B cell (primary cell): Measurements from ENCODE around the gene PET100. TPM values are rescaled to one million over a fixed set of nuclear protein-coding genes. Genes with fewer than 3 reads are reported as not detected.

ENCODE experiments used
- ATAC-seq: fragments of 200-7000 bp; cut with Tn5 transposase; one replicate; pipeline ENCODE4 v1.10.0; 2021; ENCODE audit warnings: low read depth, mild to moderate bottlenecking, moderate number of reproducible peaks, moderate library complexity
- CTCF ChIA-PET: fragments of 350-600 bp; sonication (Branson Sonifier 250); formaldehyde crosslinking; loops from one replicate; lab custom pipeline; 2021; ENCODE audit warnings: antibody characterized with exemption, inconsistent platforms; lab: Charles Lee
- POLR2A ChIA-PET: fragments of 350-600 bp; sonication (Branson Sonifier 250); formaldehyde crosslinking; loops from one replicate; lab custom pipeline; 2021; ENCODE audit warnings: antibody characterized with exemption; lab: Charles Lee
- DNase-seq: peaks from one replicate; pipeline ENCODE4 v3.0.0; 2013
- H2AFZ ChIP-seq: 2 replicates; pipeline ENCODE4 v1.6.1; 2012; ENCODE audit warnings: mild to moderate bottlenecking, low read depth, low read length; ENCODE audit not compliant: insufficient read depth, poor library complexity, severe bottlenecking
- H3K27ac ChIP-seq, 2 donors: 1 replicate in 1 of 2; 2 replicates in 1 of 2; pipeline ENCODE4 v1.5.1; 2012 to 2013; ENCODE audit warnings: low read length in 2 of 2, mild to moderate bottlenecking in 2 of 2, moderate library complexity in 1 of 2
- H3K27me3 ChIP-seq, 4 experiments: fragments of 200-600 bp in 1 of 4; sonication (generic) in 1 of 4; replicated peaks in 1 of 4; 1 replicate in 2 of 4; 2 replicates in 2 of 4; pipeline versions ENCODE4 v1.6.1 to v1.7.0; 2013 to 2016; ENCODE audit warnings: low read length in 3 of 4, mild to moderate bottlenecking in 2 of 4, mixed read lengths in 1 of 4, moderate library complexity in 1 of 4; ENCODE audit not compliant: insufficient read depth in 4 of 4, control insufficient read depth in 3 of 4; ENCODE audit errors: control extremely low read depth in 1 of 4
- H3K36me3 ChIP-seq, 2 experiments: replicated peaks in 1 of 2; 1 replicate in 1 of 2; 2 replicates in 1 of 2; pipeline versions ENCODE4 v1.6.1 to v1.7.1; 2013; ENCODE audit warnings: low read length in 1 of 2; ENCODE audit not compliant: insufficient read depth in 2 of 2, control insufficient read depth in 1 of 2; ENCODE audit errors: control extremely low read depth in 1 of 2, extremely low read depth in 1 of 2
- H3K4me1 ChIP-seq, 2 donors: fragments of 200-600 bp in 1 of 2; sonication (generic) in 1 of 2; 1 replicate in 1 of 2; 2 replicates in 1 of 2; pipeline versions ENCODE4 v1.5.1 to v1.6.1; 2013 to 2017; ENCODE audit warnings: low read length in 2 of 2; ENCODE audit not compliant: control insufficient read depth in 2 of 2, insufficient read depth in 2 of 2
- H3K4me2 ChIP-seq: replicated peaks from 2 replicates; pipeline ENCODE3; 2012; ENCODE audit warnings: mild to moderate bottlenecking, low read depth, low read length; ENCODE audit not compliant: poor library complexity, severe bottlenecking
- H3K4me3 ChIP-seq, 5 experiments: fragments of 200-600 bp in 1 of 5; sonication (generic) in 1 of 5; 1 replicate in 3 of 5; 2 replicates in 2 of 5; pipeline versions ENCODE4 v1.5.1 to v1.7.0; 2011 to 2016; ENCODE audit warnings: low read length in 4 of 5, mild to moderate bottlenecking in 4 of 5, low read depth in 2 of 5, control low read depth in 1 of 5, moderate library complexity in 1 of 5; ENCODE audit not compliant: insufficient read depth in 1 of 5; ENCODE audit errors: control extremely low read depth in 1 of 5, extremely low read depth in 1 of 5
- H3K79me2 ChIP-seq: fragments of 200-600 bp; sonication (generic); one replicate; pipeline ENCODE4 v1.6.0; 2016; ENCODE audit warnings: low read length; ENCODE audit not compliant: control insufficient read depth, insufficient read depth
- H3K9ac ChIP-seq: fragments of 200-600 bp; sonication (generic); 2 replicates; pipeline ENCODE4 v1.6.1; 2017; ENCODE audit warnings: mild to moderate bottlenecking, low read length, moderate library complexity
- H3K9me3 ChIP-seq, 3 donors: one replicate each; pipeline versions ENCODE4 v1.6.1 to v1.7.1; 2013; ENCODE audit warnings: low read length in 2 of 3; ENCODE audit not compliant: control insufficient read depth in 2 of 3, insufficient read depth in 1 of 3; ENCODE audit errors: control extremely low read depth in 1 of 3
- H4K20me1 ChIP-seq: 2 replicates; pipeline ENCODE4 v1.6.0; 2012; ENCODE audit warnings: mild to moderate bottlenecking, low read length; ENCODE audit not compliant: insufficient read depth, control insufficient read depth, poor library complexity, severe bottlenecking
- H3K27ac Mint-ChIP-seq: one replicate; pipeline ENCODE4 v1.8.0; 2021; ENCODE audit warnings: mixed read lengths
- H3K27me3 Mint-ChIP-seq: one replicate; pipeline ENCODE4 v1.8.0; 2021; ENCODE audit warnings: mixed read lengths
- H3K4me1 Mint-ChIP-seq: one replicate; pipeline ENCODE4 v1.8.0; 2021; ENCODE audit warnings: mixed read lengths
- H3K4me3 Mint-ChIP-seq: one replicate; pipeline ENCODE4 v1.8.0; 2021; ENCODE audit warnings: mixed read lengths
- H3K9me3 Mint-ChIP-seq: one replicate; pipeline ENCODE4 v1.8.0; 2022; ENCODE audit warnings: mixed read lengths; ENCODE audit not compliant: insufficient read depth
- EZH2 ChIP-seq: IDR thresholded peaks from 2 replicates; pipeline ENCODE4 v1.6.1; 2012; ENCODE audit warnings: borderline replicate concordance, low read depth, mild to moderate bottlenecking, moderate library complexity, low read length; ENCODE audit not compliant: insufficient read depth, poor library complexity, severe bottlenecking
- WGBS: methylation state at CpG from one replicate; pipeline ENCODE4 v1.1.5; 2013; ENCODE audit warnings: missing lambda C conversion rate; ENCODE audit not compliant: insufficient coverage; 5-methylcytosine and 5-hydroxymethylcytosine counted together
- intact Hi-C: fragments of 100-400 bp; cut with micrococcal nuclease; formaldehyde crosslinking; loops from one replicate; pipeline ENCODE4 v1.10.0; 2022
- polyA plus RNA-seq: library from polyadenylated mRNA; depleted of rRNA; stranded (reverse); fragments of >200 nt; gene quantifications from 2 replicates; pipeline ENCODE4 v1.2.3, GENCODE V29; 2012
- total RNA-seq, 2 donors: library from RNA; stranded (reverse); fragments of 120-200 nt in 1 of 2; gene quantifications; 1 replicate in 1 of 2; 2 replicates in 1 of 2; pipeline versions ENCODE4 v1.2.3 to v1.2.4, GENCODE V29; 2013 to 2022
- TF ChIP-seq, protein P1 (sequence below): fragments of 200-600 bp; IDR thresholded peaks from one replicate; pipeline ENCODE4 v1.8.0; 2022; ENCODE audit warnings: antibody characterized with exemption, mild to moderate bottlenecking

Gene PET100
- total and polyA plus RNA-seq, 2 donors (not counting 1 experiment from before 2014, with no cell fraction given), result 31.3 to 100 TPM

DNA sequence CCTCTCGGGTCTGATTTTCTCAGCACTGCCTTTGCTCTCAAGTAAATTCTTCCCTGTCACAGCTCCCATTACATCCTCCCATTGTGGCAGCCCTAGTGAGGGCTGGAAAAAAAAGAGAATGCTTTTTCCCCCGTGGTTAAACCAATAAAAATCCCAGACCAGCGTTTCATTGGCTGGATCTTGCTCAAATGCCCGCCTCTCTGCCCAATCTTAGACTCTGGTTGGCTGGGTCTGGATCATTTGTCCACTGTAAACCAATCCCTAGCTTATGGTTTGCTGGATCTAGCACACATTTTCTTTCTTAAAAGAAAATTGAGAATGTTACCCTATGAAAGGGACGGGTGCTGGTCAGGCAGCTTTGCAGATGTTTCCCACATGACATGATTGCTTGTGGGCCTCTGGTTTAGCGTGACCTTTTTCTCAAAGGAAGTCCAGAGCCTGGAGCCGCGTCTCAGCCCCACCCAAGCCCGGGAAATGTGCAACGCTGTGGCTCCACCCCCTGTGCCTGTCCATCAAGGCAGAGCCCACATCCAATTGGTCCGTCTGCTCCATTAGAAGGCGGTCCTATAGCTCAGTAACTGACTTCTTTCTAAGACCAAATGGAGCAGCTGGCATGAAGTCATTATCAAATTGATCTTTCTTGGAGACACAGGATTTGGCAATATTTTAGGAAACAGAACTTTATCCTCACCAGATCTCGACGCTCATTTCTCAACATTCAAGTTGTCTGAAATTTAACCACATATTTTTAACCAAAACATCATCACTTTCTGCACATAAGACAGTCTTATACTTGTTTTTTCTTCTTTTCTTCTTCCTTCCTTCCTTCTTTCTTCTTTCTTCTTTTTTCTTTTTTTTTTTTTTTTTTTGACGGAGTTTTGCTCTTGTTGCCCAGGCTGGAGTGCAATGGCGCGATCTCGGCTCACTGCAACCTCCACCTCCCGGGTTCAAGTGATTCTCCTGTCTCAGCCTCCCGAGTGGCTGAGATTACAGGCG, 44.7 kb downstream of the PET100 start:
- H4K20me1 ChIP-seq, result no peaks in the 10 kb centered on the region
- ChIA-PET CTCF (interaction anchor here (0.7 to 1.1 kb wide), 4 partner anchors 16 to 126 kb away, joined by 3 to 7 read pairs (median 4); no protein-coding TSS in a partner anchor), POLR2A (interaction anchor here (0.6 kb wide), 1 partner anchor 134 kb away, joined by 3 read pairs; no protein-coding TSS in a partner anchor)
- H3K4me3 Mint-ChIP-seq, result no peak overlapping the region
- H3K27ac ChIP-seq, result no peak overlapping the region
- no peaks in the 10 kb centered on the region for H3K36me3 ChIP-seq
- no peak overlapping the region for H3K27ac Mint-ChIP-seq
- no peaks in the 10 kb centered on the region for H3K9me3 Mint-ChIP-seq
- intact Hi-C loops, result loop anchor here (5.0 kb wide), 1 partner anchor 577 kb away; no protein-coding TSS in a partner anchor
- no peak overlapping the region for H3K4me3 ChIP-seq
- H3K9me3 ChIP-seq, result peaks cover 0 to 12% (median 0%) of the 10 kb centered on the region in 3 donors
- peaks cover 0 to 57% (median 13%) of the 10 kb centered on the region in 4 experiments for H3K27me3 ChIP-seq
- no peak overlapping the region for H2AFZ ChIP-seq
- peaks cover 29 to 33% of the 10 kb centered on the region in 2 donors for H3K4me1 ChIP-seq
- 48% methylated on average over 10 of the region's 21 CpGs for WGBS
- H3K9ac ChIP-seq, result no peak overlapping the region
- H3K79me2 ChIP-seq, result no peaks in the 10 kb centered on the region
- H3K27me3 Mint-ChIP-seq, result peaks cover 45% of the 10 kb centered on the region
- ATAC-seq (no peak), DNase-seq (no peak)
- TF ChIP-seq EZH2, result no peak
- TF ChIP-seq, protein P1, sequence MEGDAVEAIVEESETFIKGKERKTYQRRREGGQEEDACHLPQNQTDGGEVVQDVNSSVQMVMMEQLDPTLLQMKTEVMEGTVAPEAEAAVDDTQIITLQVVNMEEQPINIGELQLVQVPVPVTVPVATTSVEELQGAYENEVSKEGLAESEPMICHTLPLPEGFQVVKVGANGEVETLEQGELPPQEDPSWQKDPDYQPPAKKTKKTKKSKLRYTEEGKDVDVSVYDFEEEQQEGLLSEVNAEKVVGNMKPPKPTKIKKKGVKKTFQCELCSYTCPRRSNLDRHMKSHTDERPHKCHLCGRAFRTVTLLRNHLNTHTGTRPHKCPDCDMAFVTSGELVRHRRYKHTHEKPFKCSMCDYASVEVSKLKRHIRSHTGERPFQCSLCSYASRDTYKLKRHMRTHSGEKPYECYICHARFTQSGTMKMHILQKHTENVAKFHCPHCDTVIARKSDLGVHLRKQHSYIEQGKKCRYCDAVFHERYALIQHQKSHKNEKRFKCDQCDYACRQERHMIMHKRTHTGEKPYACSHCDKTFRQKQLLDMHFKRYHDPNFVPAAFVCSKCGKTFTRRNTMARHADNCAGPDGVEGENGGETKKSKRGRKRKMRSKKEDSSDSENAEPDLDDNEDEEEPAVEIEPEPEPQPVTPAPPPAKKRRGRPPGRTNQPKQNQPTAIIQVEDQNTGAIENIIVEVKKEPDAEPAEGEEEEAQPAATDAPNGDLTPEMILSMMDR, result no peak
- peaks cover 39% of the 10 kb centered on the region for H3K4me1 Mint-ChIP-seq
- no peak overlapping the region for H3K4me2 ChIP-seq
